Umbilical cord (tissue), 2 donors: ENCODE data around the gene CLEC16A. TPM values are rescaled to one million over a fixed set of nuclear protein-coding genes. Genes with fewer than 3 reads are reported as not detected.

Experiments
- DNase-seq: peaks from one replicate; pipeline ENCODE4 v3.0.0-alpha.2; 2015; ENCODE audit warnings: low spot score
- total RNA-seq: library from RNA; depleted of rRNA; stranded (reverse); fragments of >200 nt; gene quantifications from one replicate; pipeline ENCODE4 v1.2.3, GENCODE V29; 2014; ENCODE audit warnings: low replicate concordance; ENCODE audit not compliant: insufficient read depth

Gene CLEC16A
- total RNA-seq, 1 donor from 2014 or later = 25.8 TPM

DNA sequence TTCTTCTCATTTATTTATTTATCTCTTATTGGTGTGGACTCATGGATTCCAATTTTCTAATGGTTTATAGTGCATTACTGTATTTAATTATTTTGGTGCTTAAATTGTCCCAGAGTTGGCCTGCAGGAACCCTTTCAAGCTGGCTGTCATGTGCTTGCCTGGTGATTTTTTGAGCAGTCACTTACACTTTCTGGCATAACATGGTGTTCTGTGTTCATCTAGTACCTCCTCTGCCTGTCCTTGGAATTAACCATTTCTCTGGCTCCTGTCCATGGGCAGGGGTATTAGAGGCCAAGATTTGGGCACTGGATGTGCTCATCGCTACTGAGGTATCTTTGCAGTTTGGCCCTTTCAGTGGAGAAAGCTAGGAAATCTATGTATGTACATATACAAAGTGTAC lies 67.0 kb downstream of the CLEC16A start:
- DNase-seq = no peak

DNA sequence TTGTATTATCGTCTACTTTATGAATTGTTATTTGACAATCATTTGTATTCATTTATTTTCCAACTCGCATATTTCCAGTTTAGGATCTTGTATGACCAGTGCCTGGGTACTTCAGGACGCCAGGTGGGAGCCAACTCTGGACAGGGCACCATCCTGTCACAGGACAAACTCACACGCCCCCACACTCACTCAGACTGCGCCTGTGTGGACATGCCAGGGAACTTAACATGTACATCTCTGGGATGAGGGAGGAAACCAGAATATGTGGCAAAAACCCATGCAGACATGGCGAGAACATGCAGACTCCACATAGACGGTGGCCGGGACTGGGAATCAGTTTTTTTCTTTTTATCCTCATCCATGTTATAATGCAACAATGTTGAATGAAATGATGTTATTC lies 68.5 kb downstream of the CLEC16A start:
- DNase-seq = no peak

DNA sequence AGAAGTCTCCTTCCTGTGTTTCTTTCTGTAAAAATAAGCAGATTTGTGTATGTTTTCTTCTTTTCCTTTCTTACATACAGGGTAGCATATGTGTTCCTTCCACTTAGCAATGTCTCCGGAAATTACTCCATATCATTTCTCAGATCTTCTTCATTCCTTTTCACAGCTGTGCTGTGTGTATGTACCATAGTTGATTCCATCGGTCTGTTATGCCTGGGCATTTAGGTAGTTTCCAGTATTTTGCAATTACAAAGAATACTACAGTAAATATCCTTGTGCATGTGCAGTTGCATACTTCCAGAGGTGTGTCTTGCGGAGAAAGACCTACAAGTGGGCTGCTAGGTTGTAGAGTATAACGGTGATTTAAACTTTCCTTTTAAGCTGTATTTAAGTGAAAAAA lies 69.8 kb downstream of the CLEC16A start:
- DNase-seq = no peak

- DNase-seq = no peak
These were observed 70.7 kb downstream of the CLEC16A start for GRCh38 chr16:11015076-11015475.

DNA sequence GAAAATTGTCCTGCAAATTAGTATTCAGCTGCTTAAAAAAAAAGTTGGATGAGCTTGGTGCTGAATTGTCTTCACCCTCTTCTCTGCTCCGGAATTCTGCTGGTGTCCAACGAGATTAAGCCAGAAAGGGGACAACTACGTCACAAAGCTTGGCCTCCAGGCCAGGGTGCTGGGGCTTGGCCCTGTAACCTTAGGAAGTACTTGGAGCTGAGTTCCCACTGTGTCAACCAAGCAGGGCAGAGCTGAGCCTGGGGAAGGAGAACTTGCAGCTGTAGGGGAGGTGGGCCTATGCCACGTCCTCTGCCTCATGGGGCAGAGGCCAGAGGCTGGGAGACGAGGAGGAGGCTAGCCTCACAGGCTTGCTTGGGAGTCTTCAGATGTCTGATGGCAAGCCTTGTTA lies 71.2 kb downstream of the CLEC16A start:
- DNase-seq = no peak

DNA sequence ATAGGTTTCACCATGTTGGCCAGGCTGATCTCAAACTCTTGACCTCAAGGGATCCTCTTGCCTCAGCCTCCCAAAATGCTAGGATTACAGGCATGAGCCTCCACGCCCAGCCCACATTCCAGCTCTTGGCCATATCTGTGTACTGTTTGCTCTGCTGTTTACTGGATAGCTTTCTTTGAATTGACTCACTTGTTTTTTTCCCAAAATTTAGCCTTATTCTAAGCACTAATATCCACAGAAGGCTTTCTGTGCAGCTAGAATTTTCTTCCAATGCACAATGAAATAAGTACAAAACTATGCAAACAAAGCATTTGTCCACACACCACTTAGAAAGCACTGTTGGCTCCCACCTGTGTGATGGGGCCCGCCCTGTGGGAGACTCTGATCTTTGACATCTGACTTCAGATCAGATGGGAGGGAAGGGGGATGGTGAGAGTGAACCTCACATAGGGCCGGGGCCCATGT lies 72.2 kb downstream of the CLEC16A start:
- no peak for DNase-seq

GRCh38 chr16:11016993-11017392 lies 72.6 kb downstream of the CLEC16A start:
- no peak for DNase-seq

DNA sequence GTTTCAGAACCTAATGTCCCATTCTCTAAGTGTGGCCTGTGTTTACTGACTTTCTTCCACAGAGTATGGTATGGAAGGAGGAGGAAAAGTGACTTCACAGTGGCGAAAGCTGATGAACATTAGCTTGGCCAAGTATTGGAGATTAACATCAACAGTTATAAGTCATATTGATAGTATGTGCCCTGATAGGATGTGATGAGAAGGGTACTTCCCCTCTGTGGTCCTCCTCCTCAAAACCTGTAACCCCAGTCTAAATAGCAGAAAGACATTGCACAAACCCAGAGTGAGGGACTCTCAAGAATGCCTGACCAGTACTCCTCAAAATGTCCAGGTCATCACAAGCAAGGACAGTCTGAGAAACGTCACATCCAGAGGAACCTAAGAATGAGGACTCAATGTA lies 73.1 kb downstream of the CLEC16A start:
- DNase-seq = no peak

DNA sequence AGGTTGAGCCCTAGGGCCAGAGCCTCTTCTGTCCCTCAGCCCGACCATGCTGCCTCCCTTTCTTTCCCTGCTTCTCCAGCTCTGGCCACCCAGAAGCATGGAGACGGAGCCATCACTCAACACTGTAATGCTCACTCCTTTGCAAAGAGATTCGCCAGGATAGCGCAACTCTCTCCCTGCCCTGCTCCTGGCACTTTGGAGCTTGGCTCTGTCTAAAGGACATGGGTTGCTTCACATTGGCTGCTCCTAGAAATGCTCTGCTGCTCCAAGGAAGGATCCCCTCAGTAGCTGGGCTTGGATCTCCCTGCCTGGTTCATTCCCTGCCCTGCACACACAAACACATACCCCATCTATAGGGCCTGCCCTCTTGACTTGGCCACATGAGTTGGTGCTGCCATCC lies 76.0 kb downstream of the CLEC16A start:
- no peak for DNase-seq

DNA sequence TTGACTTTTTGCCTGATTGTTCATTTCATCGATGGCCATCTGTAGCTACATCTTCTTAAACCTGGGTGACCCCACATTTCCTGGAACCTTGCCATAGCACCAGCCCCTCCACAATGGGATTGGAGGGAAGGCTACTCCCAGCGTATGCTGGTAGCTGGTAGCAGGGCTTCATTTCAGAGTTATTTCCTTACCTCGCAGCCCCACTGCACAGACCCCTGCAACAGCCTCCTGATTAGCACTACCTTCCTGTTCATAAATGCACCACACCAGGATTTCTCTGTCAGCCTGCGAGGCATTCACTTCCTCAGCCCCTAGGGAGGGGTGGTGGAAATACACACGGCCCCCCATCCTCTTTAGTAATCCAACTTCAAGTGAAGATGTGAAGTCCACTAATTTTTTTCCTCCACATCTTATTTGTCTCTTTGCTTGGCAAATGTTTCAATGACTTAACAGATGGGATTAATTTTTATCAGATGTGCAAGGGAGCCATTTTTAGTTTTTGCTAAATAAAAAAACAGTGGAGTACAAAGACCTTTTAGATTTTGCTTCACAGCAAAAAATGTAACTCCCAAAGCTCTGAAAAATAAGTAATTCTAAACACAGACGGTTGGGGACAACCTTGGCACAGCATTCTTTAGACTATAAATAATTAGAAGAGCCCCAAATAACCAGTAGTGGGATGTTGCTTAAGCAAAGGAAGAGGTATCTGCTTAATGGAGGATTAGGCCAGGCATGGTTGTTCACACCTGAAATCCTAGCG lies 76.6 kb downstream of the CLEC16A start:
- no peak for DNase-seq

- DNase-seq = no peak
These were observed 77.6 kb downstream of the CLEC16A start for GRCh38 chr16:11022002-11022401.

DNA sequence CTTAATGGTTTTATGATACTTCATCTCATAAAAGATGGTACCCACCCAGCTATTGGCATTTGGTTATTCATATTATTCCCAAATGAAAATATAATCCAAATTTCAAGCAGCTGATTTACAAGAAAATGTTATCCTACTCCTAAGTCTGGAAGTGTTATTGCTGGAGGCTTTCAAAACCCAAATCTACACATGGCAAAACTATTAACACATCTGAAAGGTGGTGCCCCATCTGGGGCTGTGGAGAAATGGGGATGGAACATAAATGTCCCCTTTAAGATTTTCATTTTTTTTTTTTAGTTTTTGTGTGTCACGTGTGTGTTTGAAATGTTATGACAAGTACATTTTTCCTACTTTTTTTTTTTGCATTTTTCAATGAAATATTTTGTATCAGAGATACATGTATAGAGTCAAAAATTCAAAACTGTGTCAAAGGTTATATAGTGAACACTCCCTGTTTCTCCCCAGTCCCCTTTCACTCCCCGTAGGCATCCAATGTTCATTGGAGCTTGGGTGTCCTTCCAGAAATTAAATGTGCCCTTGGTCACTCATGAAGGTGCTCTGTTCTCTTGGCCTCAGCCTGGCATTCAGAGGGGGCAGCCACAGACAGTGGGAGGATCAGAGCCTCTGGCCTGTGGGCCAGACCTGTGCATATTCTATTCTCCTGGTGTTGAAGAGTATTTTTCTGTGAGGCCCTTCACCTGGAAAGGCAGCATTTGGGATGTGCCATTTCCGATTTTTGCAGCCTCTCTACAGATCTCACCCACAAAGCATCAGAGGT lies 79.1 kb downstream of the CLEC16A start:
- DNase-seq = no peak

DNA sequence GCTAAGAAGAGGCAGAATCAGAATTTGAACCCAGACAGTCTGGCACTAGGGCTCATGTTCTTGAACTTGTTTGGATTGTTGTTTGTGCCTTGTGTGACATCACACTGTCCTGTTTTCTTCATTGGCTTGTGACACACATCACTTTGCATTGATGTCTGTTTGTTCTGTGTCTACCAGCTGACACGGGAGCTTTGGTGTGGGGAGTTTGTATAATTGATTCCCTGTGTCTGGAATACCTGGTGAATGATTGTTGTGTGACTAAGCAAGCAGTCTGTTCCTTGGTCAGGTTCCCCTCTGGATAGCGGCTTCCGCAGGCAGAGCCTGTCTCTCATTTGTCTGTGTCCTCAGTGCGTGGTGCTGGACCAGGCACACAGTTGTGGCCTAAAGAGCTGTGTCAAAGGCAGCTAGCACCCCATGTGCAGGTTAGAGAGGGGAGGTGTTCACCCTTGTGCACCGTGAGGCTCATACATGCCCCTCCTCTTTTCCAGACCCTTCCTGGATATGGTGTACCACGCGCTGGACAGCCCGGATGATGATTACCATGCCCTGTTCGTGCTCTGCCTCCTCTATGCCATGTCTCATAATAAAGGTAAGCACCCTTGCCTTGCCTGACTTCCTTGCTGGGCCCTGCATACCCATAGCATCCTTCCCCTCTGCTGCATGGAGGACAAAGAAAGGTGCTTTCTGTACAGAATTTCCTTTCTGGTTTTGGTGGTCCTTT lies 80.1 kb downstream of the CLEC16A start:
- no peak for DNase-seq

DNA sequence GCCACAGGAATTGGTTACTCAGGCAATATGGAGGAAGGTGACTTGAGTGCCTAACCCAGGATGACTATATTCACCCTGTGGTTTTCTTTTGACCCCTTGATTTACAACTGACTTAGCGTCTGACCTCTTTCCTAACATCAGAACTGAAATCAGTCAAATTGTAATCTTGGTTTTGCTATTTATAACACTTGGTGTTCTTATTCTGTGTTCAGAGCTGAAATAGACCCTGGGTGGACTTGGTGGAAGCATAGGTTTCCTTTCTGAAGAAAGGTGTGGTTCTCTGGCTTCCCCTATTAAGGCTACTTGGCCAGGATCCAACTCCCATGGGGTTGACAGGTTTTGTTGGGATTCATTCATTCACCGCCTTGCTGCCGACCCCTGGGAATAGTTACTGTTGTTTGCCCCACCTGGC lies 80.8 kb downstream of the CLEC16A start:
- DNase-seq = no peak

GRCh38 chr16:11029948-11030347 lies 85.6 kb downstream of the CLEC16A start:
- no peak for DNase-seq

GRCh38 chr16:11030990-11031510 lies 86.7 kb downstream of the CLEC16A start:
- DNase-seq = no peak

GRCh38 chr16:11032000-11032921 lies 87.9 kb downstream of the CLEC16A start:
- peak; percentile 60 for DNase-seq

DNA sequence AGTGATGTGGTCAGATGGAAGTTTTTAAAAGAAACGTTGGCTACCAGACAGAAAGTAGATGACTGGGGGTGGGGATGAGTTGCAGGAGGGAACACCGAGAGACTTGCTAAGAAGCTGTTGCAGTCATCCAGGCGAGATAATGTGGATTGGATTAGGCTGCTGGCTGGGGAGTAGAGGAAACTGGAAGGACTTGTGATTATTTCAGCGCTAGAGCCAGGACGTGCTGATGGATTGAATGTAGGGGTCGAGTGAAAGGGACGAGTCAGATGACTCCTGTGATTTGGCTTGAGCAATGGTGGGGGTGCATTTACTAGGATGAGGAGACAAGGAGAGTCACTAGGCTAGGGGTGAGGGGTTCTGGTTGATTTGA lies 88.5 kb downstream of the CLEC16A start:
- DNase-seq = peak; percentile 93

GRCh38 chr16:11033629-11034420 lies 89.5 kb downstream of the CLEC16A start:
- peak; percentile 72 for DNase-seq

DNA sequence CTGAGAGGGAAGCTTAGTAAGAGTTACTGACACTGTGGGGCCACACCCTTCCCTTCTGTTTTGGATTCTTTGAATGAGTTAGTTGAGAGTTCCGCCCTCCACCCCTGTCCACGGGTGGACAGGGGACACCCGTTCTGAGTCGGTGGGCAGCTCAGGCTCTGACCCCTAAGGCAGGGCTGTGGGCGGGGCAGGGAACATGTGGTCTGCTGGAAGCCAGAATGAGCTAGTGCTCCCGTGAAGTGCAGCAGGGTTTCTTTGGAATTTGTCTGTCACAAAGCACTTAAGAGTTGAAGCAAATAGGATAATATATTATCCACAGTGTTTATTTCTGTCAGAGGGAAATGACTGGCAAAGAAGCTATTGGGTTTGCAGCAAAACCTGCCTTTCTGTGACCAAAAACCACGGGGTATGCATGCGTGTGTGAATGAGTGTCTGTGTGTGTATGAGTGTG lies 90.1 kb downstream of the CLEC16A start:
- DNase-seq = peak; percentile 64
